HG02678 (cell line): ENCODE measurements around the gene SERPINI2.

Source experiments
- ATAC-seq: cut with Tn5 transposase; IDR thresholded peaks from one replicate; pipeline ENCODE4 v1.9.1; 2021; ENCODE audit warnings: mild to moderate bottlenecking, moderate library complexity; ENCODE audit not compliant: unreplicated experiment

Gene SERPINI2

GRCh38 chr3:167473863-167474262 lies at the start of gene SERPINI2:
SERPINI2 (minus strand) TSS chr3:167474042; CDS start chr3:167471834, 2,208 bp downstream.
- ATAC-seq, result no peak

GRCh38 chr3:167521006-167521355 lies 47.1 kb upstream of the SERPINI2 start:
- no peak for ATAC-seq

GRCh38 chr3:167520266-167521005 lies 46.6 kb upstream of the SERPINI2 start:
- ATAC-seq, result no peak

DNA sequence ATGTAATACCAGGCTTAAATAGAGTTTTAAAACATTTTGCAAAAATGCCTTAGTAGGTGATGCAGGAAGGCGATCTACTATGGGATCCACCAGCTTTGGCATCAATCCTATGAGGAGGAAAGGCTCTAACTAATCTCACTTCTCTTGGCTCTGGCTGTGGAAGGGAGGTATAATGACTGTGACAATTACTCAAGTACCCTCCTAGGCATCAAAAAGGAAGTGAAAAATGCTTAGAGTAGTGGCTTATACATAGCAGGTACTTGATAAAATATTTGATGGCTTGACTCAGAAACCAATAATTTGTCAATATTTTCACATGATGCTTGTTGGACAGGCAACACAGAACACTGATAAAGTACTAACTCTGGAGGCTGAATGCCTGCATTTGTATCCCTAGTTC lies 34.1 kb upstream of the SERPINI2 start:
- peak; percentile 40 for ATAC-seq

- no peak for ATAC-seq
These were observed 28.6 kb upstream of the SERPINI2 start for GRCh38 chr3:167502401-167502800.

DNA sequence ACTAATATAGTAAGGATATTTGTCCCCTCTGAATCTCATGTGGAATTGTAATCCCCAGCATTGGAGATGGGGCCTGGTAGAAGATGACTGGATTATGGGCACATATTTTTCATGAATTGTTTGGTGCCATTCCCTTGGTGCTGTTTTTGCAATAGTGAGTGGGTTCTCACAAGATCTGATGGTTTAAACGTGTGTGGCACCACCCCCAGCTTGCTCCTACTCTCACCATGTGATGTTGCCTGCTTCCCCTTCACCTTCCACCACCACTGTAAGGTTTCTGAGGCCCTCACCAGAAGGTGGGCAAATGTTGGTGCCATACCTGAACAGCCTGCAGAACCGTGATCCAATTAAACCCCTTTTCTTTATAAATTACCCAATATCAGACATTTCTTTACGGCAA lies 28.1 kb upstream of the SERPINI2 start:
- ATAC-seq, result no peak

GRCh38 chr3:167497903-167498302 lies 24.1 kb upstream of the SERPINI2 start:
- no peak for ATAC-seq

- no peak for ATAC-seq
These were observed 19.4 kb upstream of the SERPINI2 start for GRCh38 chr3:167493244-167493643.

DNA sequence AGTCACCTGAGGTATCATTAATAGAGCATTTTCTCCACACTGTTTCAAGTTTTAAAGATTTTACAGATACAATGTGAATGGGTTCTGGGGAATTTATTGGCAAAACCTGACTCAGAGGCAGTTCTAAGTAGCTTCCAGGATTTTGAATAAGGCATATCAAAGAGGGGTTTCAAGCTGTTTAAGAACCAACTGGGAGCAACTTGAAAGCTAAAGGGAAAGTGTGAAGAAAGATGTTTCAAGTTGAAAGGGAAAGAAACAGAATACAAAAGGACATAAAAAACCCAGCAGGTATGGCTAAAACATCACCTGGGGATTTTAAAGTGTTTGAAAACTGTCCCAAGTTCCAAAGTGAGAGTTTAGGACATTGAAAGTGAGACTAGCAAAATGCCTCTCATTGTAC lies 17.8 kb upstream of the SERPINI2 start:
- ATAC-seq, result no peak

GRCh38 chr3:167489571-167489970 lies 15.7 kb upstream of the SERPINI2 start:
- ATAC-seq, result no peak

DNA sequence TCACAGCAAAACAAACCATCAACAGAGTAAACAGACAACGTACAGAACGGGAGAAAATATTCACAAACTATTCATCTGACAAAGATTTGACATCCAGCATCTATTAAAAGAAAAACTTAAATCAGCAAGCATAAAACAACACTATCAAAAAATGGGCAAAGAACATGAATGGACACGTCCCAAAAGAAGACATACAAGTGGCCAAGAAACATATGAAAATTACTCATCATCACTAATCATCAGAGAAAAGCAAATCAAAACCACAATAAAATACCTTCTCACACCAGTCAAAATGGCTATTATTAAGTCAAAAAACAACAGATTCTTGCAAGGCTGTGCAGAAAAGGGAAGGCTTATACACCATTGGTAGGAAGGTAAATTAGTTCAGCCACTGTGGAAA lies 13.7 kb upstream of the SERPINI2 start:
- ATAC-seq, result no peak

GRCh38 chr3:167484551-167484950 lies 10.7 kb upstream of the SERPINI2 start:
- ATAC-seq, result no peak

GRCh38 chr3:167483708-167484475 lies 10.1 kb upstream of the SERPINI2 start:
- no peak for ATAC-seq

DNA sequence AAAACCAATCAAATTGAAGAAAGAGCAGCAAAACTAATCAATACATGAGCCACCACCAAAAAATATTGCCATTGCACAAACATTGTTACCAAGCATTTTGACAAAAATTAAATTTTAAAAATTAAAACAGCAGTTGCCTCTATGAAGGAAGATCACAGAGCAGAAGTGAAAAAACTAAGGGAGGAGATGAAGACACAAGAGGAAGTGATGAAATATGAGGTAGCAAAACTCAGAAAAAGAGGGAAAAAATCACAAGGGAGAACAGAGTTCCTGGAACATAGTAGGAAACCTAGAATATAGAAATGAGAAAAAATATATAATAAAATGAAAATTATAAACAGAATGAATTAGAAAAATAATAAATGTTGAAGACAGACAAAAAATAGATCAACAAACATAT lies 7.3 kb upstream of the SERPINI2 start:
- ATAC-seq, result no peak

- ATAC-seq, result no peak
These were observed 6.9 kb upstream of the SERPINI2 start for GRCh38 chr3:167480748-167481147.

DNA sequence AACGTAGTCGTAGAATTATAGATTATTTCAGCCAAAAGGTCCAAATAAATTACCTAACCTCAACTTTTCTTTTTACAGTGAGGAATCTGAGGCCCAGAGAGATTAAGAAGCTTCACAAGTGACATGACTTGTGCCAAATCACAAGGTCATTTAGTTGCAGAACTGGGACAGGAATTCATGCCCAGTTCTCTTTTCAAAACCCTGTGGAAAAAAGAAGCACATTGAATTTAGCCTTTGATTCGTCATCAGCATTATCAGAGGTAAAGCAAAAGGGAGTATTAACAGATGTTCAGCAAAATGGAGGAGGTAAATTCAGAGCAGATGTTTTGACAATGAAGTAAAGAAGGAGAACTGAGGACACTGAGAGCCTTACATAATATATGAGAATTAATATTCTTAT lies 4.5 kb downstream of the SERPINI2 start:
- no peak for ATAC-seq

DNA sequence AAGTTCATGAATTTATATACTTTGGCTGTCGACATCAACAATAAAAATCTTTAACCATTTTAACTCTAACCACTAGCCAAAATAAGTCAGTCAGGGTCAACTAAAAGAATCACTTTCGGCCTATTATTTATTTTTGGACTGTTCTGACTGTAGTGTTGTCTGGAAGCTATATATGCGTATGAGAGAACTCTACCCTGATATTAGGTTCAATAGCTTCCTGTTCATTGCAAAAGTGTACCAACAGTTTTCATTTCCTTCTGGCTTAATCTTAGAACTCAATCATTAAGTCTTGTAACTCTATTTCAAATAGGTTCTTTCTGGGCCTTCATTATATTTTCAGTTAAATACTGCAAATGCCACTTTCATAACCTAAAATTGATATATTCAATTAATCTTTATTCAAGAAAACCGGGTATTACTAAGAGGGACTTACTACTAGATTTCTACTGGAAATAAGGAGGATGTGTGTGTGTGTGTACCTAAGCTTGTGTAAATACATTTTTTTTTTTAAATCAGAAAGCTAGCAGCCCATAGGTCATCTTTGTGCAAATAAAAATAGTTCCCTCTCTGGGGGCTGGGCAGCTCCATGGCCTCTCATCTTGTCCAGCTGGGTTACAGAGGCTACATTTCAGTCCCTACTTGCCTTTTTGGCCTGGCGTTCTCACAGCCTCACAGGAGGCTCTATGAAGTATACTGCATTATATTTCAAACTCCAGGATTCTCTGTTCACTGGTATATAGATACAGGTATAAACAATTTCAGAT lies 5.8 kb downstream of the SERPINI2 start:
- ATAC-seq, result no peak

DNA sequence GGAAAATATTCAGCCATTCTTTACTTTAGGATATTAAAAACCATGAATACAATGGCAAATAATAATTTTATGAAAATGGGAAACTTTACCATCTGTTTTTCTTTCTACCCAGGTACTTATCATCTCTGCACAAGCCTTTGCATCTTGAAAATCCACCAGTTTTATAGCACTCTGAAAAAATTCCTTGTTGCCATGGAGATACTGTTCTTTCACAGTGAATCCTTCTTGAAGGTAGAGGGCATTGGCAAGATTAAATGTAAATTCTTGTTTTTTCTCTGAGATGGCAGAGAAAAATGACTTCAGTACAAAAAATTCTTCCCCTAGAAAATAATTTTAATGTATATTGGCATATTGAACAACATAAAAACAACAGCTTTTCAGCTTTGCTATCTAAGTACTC lies 6.9 kb downstream of the SERPINI2 start:
- no peak for ATAC-seq

DNA sequence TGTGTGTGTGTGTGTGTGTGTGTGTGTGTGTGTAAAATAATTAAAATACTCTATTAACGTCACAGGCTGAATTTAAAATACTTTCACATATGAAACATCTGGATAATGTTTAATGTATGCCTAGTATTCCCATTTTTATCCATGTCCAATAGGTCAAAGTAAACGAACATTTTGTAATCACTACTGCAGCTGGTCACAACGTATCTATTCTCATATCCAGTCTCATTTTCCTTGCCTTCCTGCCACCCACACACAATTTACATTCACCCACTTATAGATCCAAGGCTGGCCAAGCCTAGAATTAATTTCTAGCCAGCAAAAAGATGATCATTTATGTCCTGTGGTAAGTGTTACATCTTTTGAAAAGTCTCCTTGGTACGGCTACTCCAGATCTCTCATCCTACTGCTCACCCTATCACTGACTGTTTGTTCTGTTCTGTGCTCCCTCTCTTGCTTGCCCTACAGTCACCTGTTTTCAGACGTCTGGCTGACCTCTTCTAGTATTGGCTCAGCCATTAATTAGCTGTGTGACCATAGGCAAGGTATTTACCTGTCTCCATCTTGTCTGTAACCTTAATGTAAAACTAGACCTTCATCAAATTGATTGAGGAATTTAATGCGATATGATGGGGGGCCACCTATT lies 17.6 kb downstream of the SERPINI2 start:
- no peak for ATAC-seq

DNA sequence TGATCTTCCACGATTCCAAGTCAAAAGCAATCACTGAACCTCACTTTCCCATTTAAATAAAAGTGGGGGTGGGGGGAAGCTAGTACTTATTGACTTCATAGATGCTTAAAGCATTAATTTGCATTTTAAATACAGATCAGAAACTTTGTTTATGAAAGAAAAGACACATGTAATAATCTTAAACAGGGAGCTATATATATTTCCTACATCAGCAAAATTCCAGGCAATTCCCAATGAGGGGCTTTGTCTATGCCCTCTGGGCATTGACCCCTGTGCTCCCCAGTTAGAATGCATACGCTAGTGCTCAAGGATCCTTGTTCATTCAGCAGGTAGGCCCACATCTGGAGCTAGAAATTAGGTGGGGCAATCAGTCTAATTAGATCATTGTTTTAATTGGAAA lies 20.0 kb downstream of the SERPINI2 start:
- ATAC-seq, result no peak

DNA sequence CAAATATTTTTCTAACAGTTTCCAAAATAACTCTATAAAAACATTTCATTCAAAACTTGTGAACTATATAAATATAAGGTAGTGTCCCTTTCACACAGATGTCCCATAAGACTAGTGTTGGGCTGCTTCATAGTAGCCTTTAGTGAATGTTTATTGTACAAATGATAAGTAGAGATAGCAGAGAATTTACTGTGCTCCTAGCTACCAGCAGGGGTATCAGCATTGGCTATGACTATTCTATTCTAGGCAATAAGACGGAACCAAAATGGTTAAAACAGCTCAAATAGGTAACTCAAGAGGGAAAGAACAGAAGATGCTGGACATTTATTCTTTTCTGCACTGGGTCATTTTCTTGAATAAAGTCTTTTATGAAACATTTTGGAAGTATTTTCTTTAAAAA lies 22.6 kb downstream of the SERPINI2 start:
- no peak for ATAC-seq
